Renal cortical epithelial cell (primary cell): ENCODE results near the gene SLC25A14. TPM values are rescaled to one million over a fixed set of nuclear protein-coding genes. Genes with fewer than 3 reads are reported as not detected.
"Not testable (repeated sequence)": the region's sequence is repeated elsewhere in the genome, so short reads cannot be mapped to it uniquely, and the experiment has no call there.

ENCODE experiments used
- DNase-seq: peaks from one replicate; pipeline ENCODE4 v3.0.0-alpha.2; 2011; ENCODE audit warnings: low read depth
- total RNA-seq: library from RNA; depleted of rRNA; stranded (reverse); fragments of >200 nt; gene quantifications from 2 replicates; pipeline ENCODE4 v1.2.3, GENCODE V29; 2014

The SLC25A14 gene
- 4.9 and 12.0 TPM in 2 replicates for total RNA-seq

DNA sequence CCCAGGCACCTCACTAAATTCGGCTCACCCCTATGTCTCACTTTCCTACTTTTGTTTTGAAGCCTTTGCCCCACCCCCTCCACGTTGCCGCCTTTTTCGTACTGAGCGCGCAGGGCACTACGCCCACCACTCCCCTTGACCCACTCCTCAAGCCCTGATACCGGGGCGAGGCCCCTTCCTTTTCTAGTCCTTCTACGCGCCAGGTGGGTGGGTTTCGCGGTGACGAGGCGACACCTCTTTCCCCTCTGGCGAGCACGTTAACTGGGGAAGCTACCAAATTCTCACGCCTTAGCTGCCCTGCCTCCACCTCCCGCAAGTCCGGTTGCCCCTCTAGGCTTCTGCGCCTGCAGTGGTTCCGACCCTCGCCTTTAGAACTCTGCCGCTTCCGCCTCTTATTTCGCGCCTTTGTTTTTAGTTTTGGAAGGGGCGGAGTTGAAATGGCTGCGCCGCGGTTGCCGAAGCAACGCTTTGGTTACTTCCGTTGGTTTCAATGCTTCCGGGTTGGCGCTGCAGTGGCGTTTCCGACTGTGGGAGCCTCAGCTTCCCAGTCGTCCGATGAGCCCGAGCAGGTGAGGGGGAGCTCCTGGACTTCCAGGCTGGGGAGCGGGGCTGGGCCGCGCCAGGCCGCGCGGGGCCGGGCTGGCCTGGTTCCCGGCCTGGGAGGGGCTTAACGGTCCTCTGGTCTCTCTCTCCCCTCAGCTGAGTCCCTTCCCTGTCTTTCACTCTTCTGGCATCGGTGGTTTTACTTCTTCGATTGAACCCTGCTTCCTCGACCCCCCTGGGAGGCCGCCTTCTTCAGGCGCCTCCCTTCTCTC lies at the start of gene SLC25A14:
TSS of gene SLC25A14 (plus strand) at position 512 of the 815 bp plus-strand sequence. CDS start 360 bp downstream, outside the sequence.
- DNase-seq = peak; percentile 70

- peak; percentile 3 for DNase-seq
Observed at GRCh38 chrX:130295519-130296296, 44.0 kb upstream of the SLC25A14 start.

DNA sequence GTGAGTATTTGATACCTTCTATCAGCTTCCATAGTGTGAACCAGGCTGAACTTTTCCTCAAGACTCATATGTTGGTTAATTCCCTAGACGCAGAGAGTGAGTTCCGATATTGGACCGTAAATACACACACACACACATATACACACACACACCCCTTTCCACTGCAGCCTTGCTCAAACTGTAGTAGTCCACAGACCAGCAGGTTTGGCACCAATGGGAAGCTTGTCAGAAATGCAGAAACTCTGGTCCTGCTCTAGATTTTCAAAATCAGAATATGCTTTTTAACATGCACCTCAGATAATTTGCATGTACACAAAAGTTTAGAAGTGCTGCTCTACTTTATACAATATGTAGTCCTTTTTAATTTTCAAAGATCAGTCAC lies 43.4 kb upstream of the SLC25A14 start:
- no peak for DNase-seq

GRCh38 chrX:130296743-130297142 lies 43.0 kb upstream of the SLC25A14 start:
- no peak for DNase-seq

- DNase-seq = no peak
Observed at GRCh38 chrX:130299279-130300009, 40.3 kb upstream of the SLC25A14 start.

DNA sequence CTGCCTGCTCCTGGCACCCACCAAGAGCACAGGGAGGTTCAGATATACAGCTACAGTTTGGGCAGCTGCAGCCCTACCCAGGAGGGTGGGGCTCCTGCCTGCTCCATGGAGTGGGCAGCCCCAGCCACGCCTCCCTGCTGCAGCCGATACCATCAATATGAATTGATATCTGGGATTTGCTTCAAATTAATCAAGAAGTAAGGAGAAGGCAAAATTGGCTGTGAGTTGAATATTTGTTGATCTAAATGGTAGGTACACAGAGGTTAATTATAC lies 39.8 kb upstream of the SLC25A14 start:
- DNase-seq = no peak

- DNase-seq = no peak
Observed at GRCh38 chrX:130301405-130301804, 38.3 kb upstream of the SLC25A14 start.

DNA sequence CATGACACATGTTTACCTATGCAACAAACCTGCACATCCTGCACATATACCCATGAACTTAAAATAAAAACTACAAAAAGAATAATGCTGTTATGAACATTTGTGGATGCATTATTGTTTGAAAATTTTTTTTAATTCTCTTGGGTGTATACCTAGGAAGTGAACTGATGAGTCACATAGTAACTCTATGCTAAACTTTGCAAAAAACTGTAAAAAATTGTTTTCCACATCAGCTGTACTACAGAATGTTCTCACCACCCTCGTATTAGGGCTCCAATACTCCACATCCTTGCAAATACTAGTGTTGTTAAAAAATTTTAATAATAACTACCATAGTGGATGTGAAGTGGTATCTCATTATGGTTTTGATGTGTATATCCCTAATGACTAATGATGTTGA lies 37.7 kb upstream of the SLC25A14 start:
- no peak for DNase-seq

DNA sequence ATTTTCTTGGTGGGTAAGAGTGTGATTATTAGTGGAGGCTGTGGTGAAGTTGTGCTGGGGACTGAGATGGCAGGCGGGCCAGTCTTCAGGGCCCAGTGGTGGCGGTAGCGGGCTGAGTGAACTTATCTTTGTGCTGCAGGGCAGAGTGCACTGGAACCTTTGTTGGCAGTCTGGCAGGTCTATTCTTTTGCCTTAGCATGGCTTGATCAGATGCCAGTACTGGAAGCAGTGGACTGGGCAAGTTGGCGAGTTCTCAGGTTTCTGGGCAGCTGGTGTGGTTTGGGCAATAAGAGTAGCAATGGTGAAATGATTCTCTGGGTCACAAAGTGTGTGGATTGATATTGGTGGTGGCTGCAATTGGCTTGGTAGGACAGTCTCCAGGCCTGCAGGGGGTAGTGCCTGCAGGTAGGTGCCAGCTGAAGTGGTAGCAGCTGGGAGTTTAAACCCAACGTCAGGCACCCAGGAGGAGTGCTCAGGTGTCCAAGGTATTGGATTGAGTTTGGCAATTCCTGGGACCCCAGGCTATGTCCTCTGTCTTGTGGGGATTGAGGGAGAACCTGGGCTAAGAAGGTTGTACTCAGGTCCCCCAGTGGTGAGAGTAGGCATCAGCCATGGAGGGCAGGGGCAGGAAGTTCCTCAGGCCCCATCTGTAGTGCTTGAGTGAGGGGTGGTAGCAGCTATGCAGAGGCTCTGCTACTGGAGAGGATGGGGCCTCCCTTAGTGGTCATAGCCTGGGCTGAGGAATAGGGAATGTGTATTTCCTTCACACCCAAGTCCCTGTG lies 34.9 kb upstream of the SLC25A14 start:
- DNase-seq = no peak

GRCh38 chrX:130319886-130320285 lies 19.8 kb upstream of the SLC25A14 start:
- not testable (repeated sequence) for DNase-seq

- DNase-seq = no peak
Observed at GRCh38 chrX:130321550-130321949, 18.2 kb upstream of the SLC25A14 start.

DNA sequence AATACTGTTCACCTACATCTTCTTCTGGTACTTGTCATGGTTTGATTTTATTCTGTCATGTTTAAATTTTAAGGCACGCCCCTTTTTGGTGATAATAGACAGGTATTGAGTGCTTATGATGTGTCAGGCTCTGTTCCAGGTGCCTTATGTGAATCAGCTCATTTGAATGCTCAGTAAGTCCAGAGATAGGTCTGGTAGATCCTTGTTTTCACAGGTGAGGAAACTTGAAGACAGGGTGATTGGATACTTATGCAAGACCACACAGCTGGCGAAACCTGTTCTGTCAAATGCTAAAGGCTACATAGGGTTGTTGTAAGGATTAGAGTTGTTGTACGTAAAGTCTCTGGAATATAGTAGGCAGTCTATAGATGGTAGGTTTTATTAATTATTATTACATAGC lies 9.6 kb upstream of the SLC25A14 start:
- no peak for DNase-seq

DNA sequence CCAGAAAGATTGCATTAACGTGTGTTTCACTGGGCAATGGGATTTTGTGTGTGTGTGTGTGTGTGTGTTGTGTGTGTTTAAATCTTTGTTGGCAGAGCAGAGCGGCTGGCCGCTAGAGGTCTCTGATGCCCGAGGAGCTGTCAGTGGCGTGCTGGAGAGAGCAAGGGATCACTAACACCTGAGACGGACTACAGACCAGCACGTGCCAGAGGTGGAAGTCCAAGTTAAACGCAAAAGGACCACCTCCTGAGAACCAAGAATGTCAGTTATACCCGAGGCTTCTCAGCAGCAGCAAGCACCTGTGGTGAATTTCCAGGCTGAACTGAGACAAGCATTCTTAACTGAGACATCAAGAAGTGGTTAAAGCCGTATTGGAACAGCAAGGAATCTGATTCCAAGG lies 9.0 kb upstream of the SLC25A14 start:
- peak; percentile 27 for DNase-seq

GRCh38 chrX:130336531-130336930 lies 3.2 kb upstream of the SLC25A14 start:
- no peak for DNase-seq

DNA sequence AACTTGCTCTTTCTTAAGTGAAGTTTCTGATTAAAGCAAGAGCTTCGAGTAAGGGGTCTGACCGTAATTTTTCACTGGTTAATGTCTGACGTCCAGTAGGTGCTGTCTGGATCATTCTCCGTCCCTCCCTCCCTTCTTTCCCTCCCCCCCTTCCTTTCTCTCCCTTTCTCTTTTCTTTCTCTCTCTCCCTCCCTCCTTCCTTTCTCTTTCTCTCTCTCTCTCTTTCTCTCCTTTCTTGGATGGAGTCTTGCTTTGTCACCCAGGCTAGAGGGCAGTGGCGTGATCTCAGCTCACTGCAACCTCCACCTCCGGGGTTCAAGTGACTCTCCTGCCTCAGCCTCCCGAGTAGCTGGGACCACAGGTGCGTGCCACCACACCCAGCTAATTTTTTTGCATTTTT lies 850 bp upstream of the SLC25A14 start:
- not testable (repeated sequence) for DNase-seq

DNA sequence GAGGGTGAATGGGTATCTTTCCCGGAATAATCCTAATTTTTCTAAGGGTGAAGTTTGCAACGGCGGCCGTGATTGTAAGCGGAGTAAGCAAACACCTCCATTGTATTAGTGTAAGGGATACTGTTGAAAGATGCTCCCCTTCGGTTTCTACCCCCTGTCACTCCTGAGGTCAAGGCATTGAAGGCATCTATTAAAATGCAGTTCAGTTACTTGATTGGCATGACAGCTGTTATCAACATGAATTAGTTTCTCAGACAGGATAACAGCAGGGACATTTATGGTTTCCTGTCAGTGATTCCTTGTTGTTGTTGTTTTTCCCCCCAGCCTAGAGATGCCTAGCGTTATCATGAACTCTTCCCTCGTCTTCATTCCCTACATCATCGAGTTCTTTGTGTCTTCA lies 552 bp downstream of the SLC25A14 start:
- DNase-seq = no peak

DNA sequence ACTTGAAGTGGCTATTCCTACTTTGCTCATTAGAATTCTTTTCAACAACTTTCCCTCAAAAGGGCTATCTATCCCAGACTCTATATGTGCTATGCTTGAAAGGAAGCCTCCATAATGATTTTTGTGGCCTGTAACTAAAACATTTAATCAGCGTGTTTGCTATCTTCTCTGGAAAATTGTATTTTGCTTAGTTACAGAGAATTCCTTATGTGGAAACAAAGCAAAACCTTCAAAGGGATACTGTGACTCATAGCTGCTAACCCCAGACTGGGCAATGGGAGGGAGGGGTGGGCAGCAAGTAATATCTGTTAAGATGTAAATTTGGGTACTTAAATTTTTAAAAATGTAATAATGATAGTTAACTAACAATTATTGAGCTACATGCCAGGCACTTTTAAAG lies 3.7 kb downstream of the SLC25A14 start:
- DNase-seq = peak; percentile 25

GRCh38 chrX:130347321-130347720 lies 7.6 kb downstream of the SLC25A14 start:
- no peak for DNase-seq

DNA sequence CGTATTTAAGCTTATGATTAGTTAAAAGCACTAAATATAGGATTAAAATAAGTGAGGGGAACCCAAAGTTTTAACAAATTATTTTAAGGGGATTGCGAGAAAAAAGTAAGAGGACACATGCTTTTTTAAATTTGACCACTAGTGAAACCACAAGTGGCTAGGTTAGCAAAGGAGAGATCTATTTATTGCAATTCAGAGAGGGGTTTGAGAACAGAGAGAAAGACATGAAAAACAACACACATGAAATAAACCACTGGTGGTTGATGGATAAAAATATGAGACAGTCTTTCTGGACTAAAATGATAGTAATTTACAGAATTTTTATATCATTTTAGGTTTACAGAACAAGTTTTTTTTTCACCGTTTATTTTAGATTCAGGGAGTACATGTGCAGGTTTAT lies 11.8 kb downstream of the SLC25A14 start:
- no peak for DNase-seq

GRCh38 chrX:130352050-130352449 lies 12.3 kb downstream of the SLC25A14 start:
- not testable (repeated sequence) for DNase-seq

DNA sequence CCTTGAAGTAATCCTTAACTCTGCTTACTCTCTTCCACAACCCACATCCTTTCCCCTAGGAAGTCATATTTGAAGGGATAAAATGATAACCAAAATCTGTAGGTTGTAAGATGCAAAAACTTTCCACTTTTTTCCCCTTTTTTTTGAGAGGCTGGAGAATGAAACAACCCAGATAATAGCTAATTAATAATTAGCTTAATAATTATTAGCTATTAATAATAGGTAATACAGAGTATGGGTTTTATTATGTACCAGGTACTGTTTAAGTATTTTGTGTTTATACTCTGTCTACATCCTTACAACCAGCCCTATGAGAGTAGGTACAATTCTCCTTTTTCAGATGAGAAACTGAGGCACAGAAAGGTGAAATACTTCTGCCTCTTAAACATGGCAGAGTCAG lies 36.4 kb downstream of the SLC25A14 start:
- no peak for DNase-seq
